ENCODE results near the gene TOR1A. TPM values are rescaled to one million over a fixed set of nuclear protein-coding genes. Genes with fewer than 3 reads are reported as not detected.

TOR1A gene, protein sequence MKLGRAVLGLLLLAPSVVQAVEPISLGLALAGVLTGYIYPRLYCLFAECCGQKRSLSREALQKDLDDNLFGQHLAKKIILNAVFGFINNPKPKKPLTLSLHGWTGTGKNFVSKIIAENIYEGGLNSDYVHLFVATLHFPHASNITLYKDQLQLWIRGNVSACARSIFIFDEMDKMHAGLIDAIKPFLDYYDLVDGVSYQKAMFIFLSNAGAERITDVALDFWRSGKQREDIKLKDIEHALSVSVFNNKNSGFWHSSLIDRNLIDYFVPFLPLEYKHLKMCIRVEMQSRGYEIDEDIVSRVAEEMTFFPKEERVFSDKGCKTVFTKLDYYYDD
- 10 to 100 TPM; 32.0 to 38.5 TPM for total RNA-seq
- 10 to 100 TPM; 34.2 to 40.0 (median 36.3) TPM for polyA plus RNA-seq (ENCODE audit: insufficient read length in 6 of 6)
- long read RNA-seq, donor 1, transcript TOR1A-201 (5 exons, 2,076 nt), result major isoform, 16 of 16 reads
- long read RNA-seq, donor 1, partial matches to known transcripts, result 0 of 16 reads
- long read RNA-seq, donor 1, other reads (novel, unspliced or antisense), result 0 of 16 reads
- long read RNA-seq, donor 2, transcript TOR1A-201 (5 exons, 2,076 nt), result major isoform, 18 of 18 reads
- long read RNA-seq, donor 2, partial matches to known transcripts, result 0 of 18 reads
- long read RNA-seq, donor 2, other reads (novel, unspliced or antisense), result 0 of 18 reads
- long read RNA-seq, donor 3, transcript TOR1A-201 (5 exons, 2,076 nt), result major isoform, 16 of 16 reads
- long read RNA-seq, donor 3, partial matches to known transcripts, result 0 of 16 reads
- long read RNA-seq, donor 3, other reads (novel, unspliced or antisense), result 0 of 16 reads
- long read RNA-seq, donor 4, transcript TOR1A-201 (5 exons, 2,076 nt), result major isoform, 18 of 19 reads
- long read RNA-seq, donor 4, partial matches to known transcripts, result 0 of 19 reads
- long read RNA-seq, donor 4, other reads (novel, unspliced or antisense), result 1 of 19 reads
- long read RNA-seq, donor 5, transcript TOR1A-201 (5 exons, 2,076 nt), result major isoform, 14 of 17 reads
- long read RNA-seq, donor 5, partial matches to known transcripts, result 0 of 17 reads
- long read RNA-seq, donor 5, other reads (novel, unspliced or antisense), result 0 of 17 reads
- long read RNA-seq, donor 6, transcript TOR1A-201 (5 exons, 2,076 nt), result major isoform, 26 of 30 reads
- long read RNA-seq, donor 6, partial matches to known transcripts, result 0 of 30 reads
- long read RNA-seq, donor 6, other reads (novel, unspliced or antisense), result 0 of 30 reads
- long read RNA-seq, donor 7, transcript TOR1A-201 (5 exons, 2,076 nt), result major isoform, 6 of 6 reads
- long read RNA-seq, donor 7, partial matches to known transcripts, result 0 of 6 reads
- long read RNA-seq, donor 7, other reads (novel, unspliced or antisense), result 0 of 6 reads
- long read RNA-seq, donor 8, transcript TOR1A-201 (5 exons, 2,076 nt), result major isoform, 9 of 10 reads
- long read RNA-seq, donor 8, partial matches to known transcripts, result 0 of 10 reads
- long read RNA-seq, donor 8, other reads (novel, unspliced or antisense), result 0 of 10 reads
- long read RNA-seq, donor 9, result 0 reads
- long read RNA-seq, donor 10, transcript TOR1A-201 (5 exons, 2,076 nt), result major isoform, 45 of 48 reads
- long read RNA-seq, donor 10, partial matches to known transcripts, result 0 of 48 reads
- long read RNA-seq, donor 10, other reads (novel, unspliced or antisense), result 2 of 48 reads
- long read RNA-seq, donor 11, transcript TOR1A-201 (5 exons, 2,076 nt), result major isoform, 11 of 12 reads
- long read RNA-seq, donor 11, partial matches to known transcripts, result 0 of 12 reads
- long read RNA-seq, donor 11, other reads (novel, unspliced or antisense), result 0 of 12 reads
- long read RNA-seq, donor 12, transcript TOR1A-201 (5 exons, 2,076 nt), result major isoform, 8 of 10 reads
- long read RNA-seq, donor 12, partial matches to known transcripts, result 0 of 10 reads
- long read RNA-seq, donor 12, other reads (novel, unspliced or antisense), result 0 of 10 reads

DNA sequence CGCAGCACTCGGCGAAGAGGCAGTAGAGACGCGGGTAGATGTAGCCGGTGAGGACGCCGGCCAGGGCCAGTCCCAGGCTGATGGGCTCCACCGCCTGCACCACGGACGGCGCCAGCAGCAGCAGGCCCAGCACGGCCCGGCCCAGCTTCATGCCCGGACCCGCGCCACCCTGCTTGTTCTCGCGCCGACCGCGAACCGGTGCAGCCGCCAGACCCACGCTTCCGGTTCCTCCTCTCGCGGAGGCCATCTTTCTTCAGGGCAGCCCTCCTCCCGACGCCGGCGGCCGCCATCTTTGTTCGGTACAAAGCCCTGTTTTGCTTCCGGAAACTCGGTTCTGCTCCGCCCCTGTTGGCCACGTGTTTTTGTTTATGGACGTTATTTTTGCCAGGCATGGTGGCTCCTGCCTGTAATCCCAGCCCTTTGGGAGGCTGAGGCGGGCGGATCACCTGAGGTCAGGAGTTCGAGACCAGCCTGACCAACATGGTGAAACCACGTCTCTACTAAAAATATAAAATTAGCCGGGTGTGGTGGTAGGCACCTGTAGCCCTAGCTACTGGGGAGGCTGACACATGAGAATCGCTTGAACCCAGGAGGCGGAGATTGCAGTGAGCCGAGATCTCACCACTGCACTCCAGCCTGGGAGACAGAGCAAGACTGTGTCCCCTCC lies at the start of gene TOR1A:
TOR1A (minus strand) TSS at position 202 of the 667 bp plus-strand sequence; CDS start at position 151, 51 bp downstream.
- peak within 1 kb of the TSS; percentile 59 to 84 for H3K27ac ChIP-seq
- intact Hi-C loops (cut with DNase I), result no loop called here

DNA sequence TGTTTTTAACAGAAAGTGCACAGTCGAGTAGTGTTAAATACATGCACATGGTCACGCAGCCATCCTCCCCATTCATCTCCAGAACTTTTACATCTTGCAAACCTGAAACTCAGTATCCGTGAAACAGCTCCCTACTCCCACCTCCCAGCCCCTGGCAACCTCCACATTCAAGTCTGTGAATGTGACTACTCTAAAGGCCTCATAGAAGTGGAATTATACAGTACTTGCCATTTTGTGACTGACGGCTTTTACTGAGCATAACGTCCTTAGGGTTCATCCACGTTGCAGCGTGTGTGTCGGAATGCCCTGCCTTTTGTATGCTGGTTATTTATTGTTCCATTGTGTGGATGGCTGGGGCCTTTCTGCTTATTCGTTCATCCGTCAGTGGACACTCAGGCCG lies 47.1 kb upstream of the TOR1A start:
- TF ChIP-seq, protein P1, sequence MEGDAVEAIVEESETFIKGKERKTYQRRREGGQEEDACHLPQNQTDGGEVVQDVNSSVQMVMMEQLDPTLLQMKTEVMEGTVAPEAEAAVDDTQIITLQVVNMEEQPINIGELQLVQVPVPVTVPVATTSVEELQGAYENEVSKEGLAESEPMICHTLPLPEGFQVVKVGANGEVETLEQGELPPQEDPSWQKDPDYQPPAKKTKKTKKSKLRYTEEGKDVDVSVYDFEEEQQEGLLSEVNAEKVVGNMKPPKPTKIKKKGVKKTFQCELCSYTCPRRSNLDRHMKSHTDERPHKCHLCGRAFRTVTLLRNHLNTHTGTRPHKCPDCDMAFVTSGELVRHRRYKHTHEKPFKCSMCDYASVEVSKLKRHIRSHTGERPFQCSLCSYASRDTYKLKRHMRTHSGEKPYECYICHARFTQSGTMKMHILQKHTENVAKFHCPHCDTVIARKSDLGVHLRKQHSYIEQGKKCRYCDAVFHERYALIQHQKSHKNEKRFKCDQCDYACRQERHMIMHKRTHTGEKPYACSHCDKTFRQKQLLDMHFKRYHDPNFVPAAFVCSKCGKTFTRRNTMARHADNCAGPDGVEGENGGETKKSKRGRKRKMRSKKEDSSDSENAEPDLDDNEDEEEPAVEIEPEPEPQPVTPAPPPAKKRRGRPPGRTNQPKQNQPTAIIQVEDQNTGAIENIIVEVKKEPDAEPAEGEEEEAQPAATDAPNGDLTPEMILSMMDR (IDR thresholded peaks at IDR 0.05), result no peak
- intact Hi-C loops (cut with DNase I), result no loop called here
- Histone ChIP-seq H3K36me3 (peaks cover 0 to 34% of the 10 kb centered on the region in 2 donors), H3K9me3 (no peaks in the 10 kb centered on the region), H3K27me3 (no peaks in the 10 kb centered on the region), H3K4me3 (no peak overlapping the region), H3K4me1 (peaks cover 0 to 10% of the 10 kb centered on the region in 2 donors), H3K27ac (no peak overlapping the region)
- ATAC-seq (no peak), DNase-seq (peak in 1 of 4 donors; percentile 5)

More for the DNA sequence above, at the start of gene TOR1A:
- Histone ChIP-seq H3K36me3 (peaks cover 0 to 60% of the 10 kb centered on the region in 2 donors), H3K4me3 (peak within 1 kb of the TSS; percentile 68 to 80), H3K4me1 (peaks cover 0 to 17% of the 10 kb centered on the region in 2 donors), H3K9me3 (no peaks in the 10 kb centered on the region), H3K27me3 (no peaks in the 10 kb centered on the region)
- TF ChIP-seq, protein P1 (IDR thresholded peaks at IDR 0.05), result no peak
- peak; percentile 88 to 98 (median 94) for DNase-seq
- peak; percentile 97 for ATAC-seq

- peak in 1 of 4 donors; percentile 57 for DNase-seq
- H3K9me3 ChIP-seq, result no peaks in the 10 kb centered on the region
- TF ChIP-seq, protein P1 (IDR thresholded peaks at IDR 0.05), result no peak
- H3K36me3 ChIP-seq, result peaks cover 0 to 43% of the 10 kb centered on the region in 2 donors
- H3K4me3 ChIP-seq, result no peak overlapping the region
- intact Hi-C loops (cut with DNase I), result no loop called here
- H3K27me3 ChIP-seq, result no peaks in the 10 kb centered on the region
- H3K4me1 ChIP-seq, result peaks cover 0 to 10% of the 10 kb centered on the region in 2 donors
- peak overlapping the region in 1 of 2 donors; percentile 60 for H3K27ac ChIP-seq
- no peak for ATAC-seq
These were observed 45.9 kb upstream of the TOR1A start for GRCh38 chr9:129869585-129870501.
